NCI-H2107 treated with DMSO at 0.1 percent for 48 hours (cell line): ENCODE measurements around the gene GJA3.

Experiments used
- DNase-seq: peaks from one replicate; lab custom pipeline; 2025; ENCODE audit not compliant: unreplicated experiment; lab: John Stamatoyannopoulos, UW

GJA3 gene

GRCh38 chr13:20099319-20099718, 61.5 kb downstream of the GJA3 start:
- no peak for DNase-seq

DNA sequence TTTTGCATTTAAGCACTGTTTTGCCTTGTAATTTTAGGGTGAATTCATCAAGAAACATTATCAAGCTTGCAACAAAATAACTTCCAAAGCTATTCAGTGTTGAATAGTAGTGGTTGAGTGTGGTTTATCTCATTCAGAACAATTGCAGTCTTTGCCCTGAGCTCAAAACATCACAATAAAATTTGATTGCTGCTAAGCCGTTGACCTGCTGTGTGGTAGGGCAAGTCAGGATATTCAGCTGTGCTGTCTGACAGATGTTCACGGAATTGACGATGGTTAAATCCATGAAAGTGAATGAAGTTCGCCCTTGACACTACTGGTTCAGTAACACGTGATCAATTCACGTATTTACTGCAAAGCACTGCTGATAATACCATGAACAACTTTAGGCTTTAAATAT, 66.9 kb downstream of the GJA3 start:
- DNase-seq: no peak

DNA sequence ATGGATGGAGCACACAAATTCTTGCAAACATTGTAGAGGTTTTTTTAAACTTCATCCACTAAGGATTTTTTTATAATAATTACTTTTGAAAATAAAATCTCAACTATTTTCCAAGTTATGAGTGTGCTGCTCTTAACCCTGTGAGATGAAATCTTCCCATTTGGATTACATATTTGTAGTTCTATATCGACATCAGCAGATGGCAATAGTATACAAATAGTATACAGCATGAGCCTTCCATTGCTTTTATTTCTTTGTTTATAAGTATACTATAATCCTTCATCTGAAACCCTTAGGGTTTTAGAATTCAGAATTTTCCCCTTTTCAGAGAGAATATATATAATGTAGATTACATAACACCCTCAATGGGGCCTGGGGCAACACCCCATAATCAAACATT, 70.5 kb downstream of the GJA3 start:
- DNase-seq: no peak
